SU-DHL-6 (cell line): ENCODE data around the gene HOMER3.

Experiments used
- H2AFZ ChIP-seq: fragments of 200-600 bp; sonication (generic); 2 replicates; pipeline ENCODE4 v1.6.1; 2014; ENCODE audit warnings: low read depth, mild to moderate bottlenecking, moderate library complexity, mixed read lengths, antibody characterized with exemption, low read length; ENCODE audit not compliant: severe bottlenecking
- H3F3A ChIP-seq: fragments of 200-600 bp; shearing (Covaris generic); 2 replicates; pipeline ENCODE4 v1.6.0; 2016; ENCODE audit warnings: antibody characterized with exemption, mild to moderate bottlenecking; ENCODE audit not compliant: insufficient read depth
- H3K27ac ChIP-seq: fragments of 200-600 bp; sonication (generic); 2 replicates; pipeline ENCODE4 v1.5.1; 2016; ENCODE audit warnings: low read depth, mild to moderate bottlenecking, low read length, moderate library complexity, mixed read lengths
- H3K27me3 ChIP-seq: fragments of 200-600 bp; sonication (generic), shearing (Covaris generic); 2 replicates; pipeline ENCODE4 v1.6.0; 2014; ENCODE audit warnings: mild to moderate bottlenecking, low read length
- H3K36me3 ChIP-seq: fragments of 200-600 bp; sonication (generic); 2 replicates; pipeline ENCODE4 v1.6.1; 2014; ENCODE audit warnings: mild to moderate bottlenecking, low read length, mixed read lengths
- H3K4me2 ChIP-seq: fragments of 300-600, 200-600 bp; shearing (Covaris generic), sonication (generic); 2 replicates; pipeline ENCODE4 v1.6.0; 2014; ENCODE audit warnings: low read length, low read depth, mild to moderate bottlenecking; ENCODE audit not compliant: poor library complexity, severe bottlenecking
- H3K4me3 ChIP-seq: fragments of 200-600 bp; sonication (generic); 2 replicates; pipeline ENCODE4 v1.5.1; 2014; ENCODE audit warnings: antibody characterized with exemption, low read length, mild to moderate bottlenecking, mixed read lengths; ENCODE audit not compliant: insufficient read depth, poor library complexity, severe bottlenecking
- H3K79me2 ChIP-seq: fragments of 200-600 bp; sonication (generic); 2 replicates; pipeline ENCODE4 v1.6.1; 2014; ENCODE audit warnings: mild to moderate bottlenecking, low read length, moderate library complexity; ENCODE audit not compliant: insufficient read depth
- H3K9ac ChIP-seq: fragments of 200-600 bp; sonication (generic); 2 replicates; pipeline ENCODE4 v1.7.0; 2014; ENCODE audit warnings: mild to moderate bottlenecking, low read length
- H3K9me2 ChIP-seq: fragments of 200-600 bp; sonication (generic); replicated peaks from 2 replicates; pipeline ENCODE4 v1.6.1; 2014; ENCODE audit warnings: low read length; ENCODE audit not compliant: insufficient read depth
- H3K9me3 ChIP-seq: fragments of 200-600 bp; sonication (generic); 2 replicates; pipeline ENCODE4 v1.6.1; 2014; ENCODE audit warnings: low read length, mixed read lengths; ENCODE audit not compliant: insufficient read depth
- H4K20me1 ChIP-seq: fragments of 200-600 bp; sonication (generic); 2 replicates; pipeline ENCODE4 v1.6.1; 2014; ENCODE audit warnings: low read depth, mild to moderate bottlenecking, antibody characterized with exemption, low read length, moderate library complexity, mixed read lengths
- CTCF ChIP-seq: fragments of 200-600 bp; sonication (generic); IDR thresholded peaks from one replicate; pipeline ENCODE4 v1.5.1; 2017; ENCODE audit warnings: antibody characterized with exemption, mild to moderate bottlenecking, low read length, moderate library complexity; ENCODE audit not compliant: insufficient read depth, poor library complexity, severe bottlenecking
- EZH2phosphoT487 ChIP-seq: fragments of 200-600 bp; sonication (generic), shearing (Covaris generic); conservative IDR thresholded peaks from 2 replicates; pipeline ENCODE4 v1.6.1; 2018; ENCODE audit warnings: mild to moderate bottlenecking, antibody characterized with exemption, low read length, moderate library complexity, mixed read lengths

HOMER3 gene

GRCh38 chr19:18942692-18943091, 1.7 kb upstream of the HOMER3 start:
- Histone ChIP-seq H2AFZ (no peak overlapping the region), H3K4me2 (no peak overlapping the region), H3K4me3 (no peak overlapping the region), H3K36me3 (no peaks in the 10 kb centered on the region), H3K9me3 (no peaks in the 10 kb centered on the region), H3K9ac (no peak overlapping the region), H3K79me2 (peaks cover 13% of the 10 kb centered on the region), H3F3A (peaks cover 22% of the 10 kb centered on the region), H3K9me2 (no peaks in the 10 kb centered on the region), H3K27me3 (no peaks in the 10 kb centered on the region), H4K20me1 (no peaks in the 10 kb centered on the region), H3K27ac (no peak overlapping the region)
- TF ChIP-seq CTCF, result no peak
- no peak for TF ChIP-seq EZH2phosphoT487

- TF ChIP-seq CTCF (no peak), EZH2phosphoT487 (no peak)
Observed at GRCh38 chr19:18941628-18942354, 774 bp upstream of the HOMER3 start.

GRCh38 chr19:18939922-18940768, 872 bp downstream of the HOMER3 start:
- Histone ChIP-seq H4K20me1 (no peaks in the 10 kb centered on the region), H3K27me3 (no peaks in the 10 kb centered on the region), H3K4me2 (peak overlapping the region; percentile 82), H2AFZ (peak overlapping the region; percentile 52), H3K9ac (peak overlapping the region; percentile 88), H3K9me3 (no peaks in the 10 kb centered on the region), H3K9me2 (no peaks in the 10 kb centered on the region), H3K79me2 (peaks cover 13% of the 10 kb centered on the region), H3F3A (peaks cover 12% of the 10 kb centered on the region; the same call in 1 of the 2 replicates), H3K27ac (peak overlapping the region; percentile 50), H3K4me3 (peak overlapping the region; percentile 84), H3K36me3 (no peaks in the 10 kb centered on the region)
- TF ChIP-seq CTCF (no peak), EZH2phosphoT487 (no peak)

More at GRCh38 chr19:18941628-18942354, 774 bp upstream of the HOMER3 start:
- H3K9me2 ChIP-seq, result no peaks in the 10 kb centered on the region
- H3K27ac ChIP-seq, result no peak overlapping the region
- no peaks in the 10 kb centered on the region for H3K36me3 ChIP-seq
- H3K4me2 ChIP-seq, result no peak overlapping the region
- H3F3A ChIP-seq, result peaks cover 21% of the 10 kb centered on the region
- H2AFZ ChIP-seq, result no peak overlapping the region
- H4K20me1 ChIP-seq, result no peaks in the 10 kb centered on the region
- no peaks in the 10 kb centered on the region for H3K9me3 ChIP-seq
- H3K27me3 ChIP-seq, result no peaks in the 10 kb centered on the region
- no peak overlapping the region for H3K9ac ChIP-seq
- no peak overlapping the region for H3K4me3 ChIP-seq
- peaks cover 13% of the 10 kb centered on the region for H3K79me2 ChIP-seq
